ENCODE results near the gene FAM20C. TPM values are rescaled to one million over a fixed set of nuclear protein-coding genes. Genes with fewer than 3 reads are reported as not detected.

FAM20C gene
- total RNA-seq, 4 donors from 2014 or later: 46.5 to 79.2 (median 69.8) TPM

GRCh38 chr7:190196-190595 lies 2.2 kb upstream of the FAM20C start:
- Histone ChIP-seq H3K36me3 (peaks cover 0 to 2% (median under 1%) of the 10 kb centered on the region in 4 donors), H3K27me3 (no peaks in the 10 kb centered on the region), H3K9me3 (no peaks in the 10 kb centered on the region), H3K4me3 (no peak overlapping the region), H3K4me1 (peaks cover 24 to 38% (median 32%) of the 10 kb centered on the region in 4 donors), H3K27ac (replicated peaks in 1 of 4) (peak overlapping the region; percentile 92 to 97 (median 96))
- no peak for DNase-seq (ENCODE audit: extremely low spot score)
- WGBS: 83% methylated on average over 18 of the region's 21 CpGs
- TF ChIP-seq POLR2AphosphoS5 (IDR thresholded peaks at IDR 0.05) (no peak), CTCF (IDR thresholded peaks at IDR 0.05) (no peak), POLR2A (IDR thresholded peaks at IDR 0.05; ENCODE audit: low read depth) (no peak)
- intact Hi-C loops (cut with DNase I): loop anchor here (5.0 kb wide), 2 partner anchors 42 to 43 kb away; no protein-coding TSS in a partner anchor

GRCh38 chr7:191105-191980 lies 1.0 kb upstream of the FAM20C start:
- H3K27me3 ChIP-seq: no peaks in the 10 kb centered on the region
- H3K4me3 ChIP-seq: peak overlapping the region; percentile 70 to 91 (median 83)
- peaks cover 32 to 48% (median 42%) of the 10 kb centered on the region in 4 donors for H3K4me1 ChIP-seq
- TF ChIP-seq POLR2AphosphoS5 (IDR thresholded peaks at IDR 0.05): peak; percentile 25 to 57
- TF ChIP-seq POLR2A (IDR thresholded peaks at IDR 0.05; ENCODE audit: low read depth): no peak
- peak overlapping the region; percentile 92 to 97 (median 96) for H3K27ac ChIP-seq (replicated peaks in 1 of 4)
- 25% methylated on average over 19 of the region's 34 CpGs for WGBS
- no peaks in the 10 kb centered on the region for H3K9me3 ChIP-seq
- intact Hi-C loops (cut with DNase I): loop anchor here (5.0 kb wide), 2 partner anchors 41 to 44 kb away; no protein-coding TSS in a partner anchor
- no peak for DNase-seq (ENCODE audit: extremely low spot score)
- peaks cover 11 to 13% (median 12%) of the 10 kb centered on the region in 4 donors for H3K36me3 ChIP-seq

- peaks cover 24 to 29% (median 27%) of the 10 kb centered on the region in 4 donors for H3K36me3 ChIP-seq
- WGBS: no CpG with 5 or more reads among the region's 119 CpGs
- no peaks in the 10 kb centered on the region for H3K27me3 ChIP-seq
- intact Hi-C loops (cut with DNase I): loop anchor here (5.0 kb wide), 2 partner anchors 39 to 46 kb away; no protein-coding TSS in a partner anchor
- no peak for DNase-seq (ENCODE audit: extremely low spot score)
- H3K4me1 ChIP-seq: peaks cover 32 to 64% (median 55%) of the 10 kb centered on the region in 4 donors
- TF ChIP-seq POLR2A (IDR thresholded peaks at IDR 0.05; ENCODE audit: low read depth) (no peak), CTCF (IDR thresholded peaks at IDR 0.05) (no peak), POLR2AphosphoS5 (IDR thresholded peaks at IDR 0.05) (no peak), EP300 (IDR thresholded peaks at IDR 0.05) (no peak)
- peak overlapping the region; percentile 70 to 91 (median 83) for H3K4me3 ChIP-seq
- peak overlapping the region; percentile 92 to 97 (median 96) for H3K27ac ChIP-seq (replicated peaks in 1 of 4)
- H3K9me3 ChIP-seq: no peaks in the 10 kb centered on the region
Observed at GRCh38 chr7:192701-193480, 520 bp downstream of the FAM20C start.

- H3K9me3 ChIP-seq: no peaks in the 10 kb centered on the region
- H3K27me3 ChIP-seq: no peaks in the 10 kb centered on the region
- H3K4me3 ChIP-seq: peak overlapping the region; percentile 70 to 91 (median 83)
- H3K36me3 ChIP-seq: peaks cover 31 to 37% (median 35%) of the 10 kb centered on the region in 4 donors
- WGBS: 4% methylated on average over 16 of the region's 57 CpGs
- DNase-seq (ENCODE audit: extremely low spot score): no peak
- intact Hi-C loops (cut with DNase I): loop anchor here (5.0 kb wide), 2 partner anchors 39 to 46 kb away; no protein-coding TSS in a partner anchor
- TF ChIP-seq POLR2A (IDR thresholded peaks at IDR 0.05; ENCODE audit: low read depth) (no peak), POLR2AphosphoS5 (IDR thresholded peaks at IDR 0.05) (no peak), CTCF (IDR thresholded peaks at IDR 0.05) (no peak), EP300 (IDR thresholded peaks at IDR 0.05) (no peak)
- H3K27ac ChIP-seq (replicated peaks in 1 of 4): peak overlapping the region; percentile 92 to 97 (median 96)
- H3K4me1 ChIP-seq: peaks cover 32 to 69% (median 60%) of the 10 kb centered on the region in 4 donors
Observed at GRCh38 chr7:193481-194251, 1.3 kb downstream of the FAM20C start.
